Gastrocnemius medialis (tissue), 4 donors: ENCODE results near the gene SLC25A47. TPM values are rescaled to one million over a fixed set of nuclear protein-coding genes. Genes with fewer than 3 reads are reported as not detected.

ENCODE experiments used
- ATAC-seq, 2 donors: fragments of 150-250 bp; one replicate each; pipeline ENCODE4 v1.9.1; 2016
- DNase-seq, 2 donors: peaks; one replicate each; pipeline ENCODE4 v3.0.0-alpha.2; 2019
- H3K27ac ChIP-seq, 4 donors: fragments of 200-600 bp; sonication (generic); 1 replicate in 1 of 4; 2 replicates in 3 of 4; pipeline ENCODE4 v1.5.1; 2016 to 2018; ENCODE audit warnings: mild to moderate bottlenecking in 2 of 4, moderate library complexity in 1 of 4
- H3K27me3 ChIP-seq, 3 donors: fragments of 200-600 bp; sonication (generic) in 2 of 3; 1 replicate in 1 of 3; 2 replicates in 2 of 3; pipeline versions ENCODE4 v1.5.1 to v1.6.0; 2016 to 2019; ENCODE audit warnings: mild to moderate bottlenecking in 1 of 3, moderate library complexity in 1 of 3
- H3K36me3 ChIP-seq, 2 donors: fragments of 200-600 bp; sonication (generic) in 1 of 2; one replicate each; pipeline ENCODE4 v1.5.1; 2017 to 2018
- H3K4me1 ChIP-seq, 2 donors: fragments of 200-600 bp; sonication (generic) in 1 of 2; one replicate each; pipeline ENCODE4 v1.5.1; 2016 to 2017; ENCODE audit warnings: mild to moderate bottlenecking in 2 of 2
- H3K4me3 ChIP-seq, 4 donors: fragments of 200-600 bp; sonication (generic) in 3 of 4; 1 replicate in 1 of 4; 2 replicates in 3 of 4; pipeline ENCODE4 v1.5.1; 2016 to 2019; ENCODE audit warnings: mild to moderate bottlenecking in 2 of 4
- H3K9me3 ChIP-seq, 3 donors: fragments of 200-600 bp; sonication (generic) in 2 of 3; 1 replicate in 1 of 3; 2 replicates in 2 of 3; pipeline ENCODE4 v1.5.1; 2016 to 2019
- CTCF ChIP-seq, 5 experiments: fragments of 450-650 bp in 3 of 5; fragments of 200-600 bp in 2 of 5; sonication (generic) in 2 of 5; IDR thresholded peaks in 4 of 5; conservative IDR thresholded peaks in 1 of 5; 1 replicate in 4 of 5; 2 replicates in 1 of 5; pipeline ENCODE4 v1.5.1; 2016 to 2019; ENCODE audit warnings: antibody characterized with exemption in 5 of 5, mild to moderate bottlenecking in 3 of 5, moderate library complexity in 3 of 5
- POLR2A ChIP-seq, 2 donors: fragments of 450-650 bp; IDR thresholded peaks; one replicate each; pipeline ENCODE4 v1.6.1; 2017; ENCODE audit warnings: antibody characterized with exemption in 2 of 2, mild to moderate bottlenecking in 2 of 2, moderate library complexity in 2 of 2
- in situ Hi-C, 4 donors: fragments of 200-750 bp; cut with MboI; loops; one replicate each; pipeline versions ENCODE4 v1.15.0 to v1.8.0; 2017; ENCODE audit warnings: low sequenced_read_pairs in 4 of 4
- intact Hi-C: fragments of 100-400 bp; cut with DNase I; formaldehyde crosslinking; loops from one replicate; pipeline ENCODE4 v1.15.1; 2023; ENCODE audit warnings: low total_unique reads
- total RNA-seq, 4 donors: library from RNA; depleted of rRNA; stranded (reverse); fragments of >200 nt; gene quantifications; one replicate each; pipeline versions ENCODE4 v1.1.0 to v1.2.3, GENCODE V29; 2016

The SLC25A47 gene
- total RNA-seq, 4 donors from 2014 or later: 0.46 to 1.3 TPM; not detected in 2

DNA sequence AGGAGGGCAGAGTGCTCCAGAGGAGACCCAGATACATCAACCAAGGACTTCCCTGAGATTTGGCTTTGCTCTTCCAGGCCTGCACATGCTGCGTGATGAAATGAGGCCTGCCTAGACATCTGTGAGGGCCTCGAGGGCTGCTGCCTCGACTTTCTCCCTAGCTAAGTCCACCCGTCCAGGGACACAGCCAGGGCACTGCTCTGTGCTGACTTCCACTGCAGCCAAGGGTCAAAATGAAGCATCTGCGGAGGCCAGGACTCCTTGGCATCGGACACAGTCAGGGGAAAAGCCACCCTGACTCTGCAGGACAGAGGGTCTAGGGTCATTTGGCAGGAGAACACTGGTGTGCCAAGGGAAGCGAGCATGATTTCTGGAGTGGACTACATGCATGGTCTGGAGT, 10.7 kb downstream of the SLC25A47 start:
- intact Hi-C loops: no loop called here
- H3K36me3 ChIP-seq: peaks cover 0 to 34% of the 10 kb centered on the region in 2 donors
- no peak for TF ChIP-seq POLR2A (IDR thresholded peaks at IDR 0.05)
- no peak for TF ChIP-seq CTCF (IDR thresholded peaks at IDR 0.05 in 4 of 5, conservative IDR thresholded peaks at IDR 0.05 in 1 of 5)
- no peaks in the 10 kb centered on the region for H3K27me3 ChIP-seq
- no peaks in the 10 kb centered on the region for H3K9me3 ChIP-seq
- in situ Hi-C loops: no loop called here
- ATAC-seq: no peak
- H3K4me3 ChIP-seq: no peak overlapping the region
- no peaks in the 10 kb centered on the region for H3K4me1 ChIP-seq
- H3K27ac ChIP-seq: no peak overlapping the region
- DNase-seq: peak in 1 of 2 donors; percentile 4

DNA sequence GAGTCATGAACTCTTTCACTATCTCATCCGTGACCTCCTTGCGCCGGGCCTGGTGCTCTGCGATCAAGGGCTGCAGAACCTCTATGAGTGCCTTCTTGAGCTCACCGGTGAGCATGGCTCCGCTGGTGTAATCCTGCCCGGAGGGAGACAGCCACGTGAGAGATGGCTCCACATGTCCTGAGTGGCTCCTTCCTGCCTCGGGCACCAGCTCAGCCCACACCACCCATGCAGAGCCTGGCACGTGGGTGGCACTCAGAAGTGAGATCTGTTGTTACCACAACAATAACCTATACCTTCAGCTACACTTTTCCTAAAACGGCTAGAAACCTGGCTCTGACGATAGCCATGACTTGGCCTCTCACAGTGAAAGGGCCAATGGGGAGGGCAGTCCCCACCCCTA, 11.8 kb downstream of the SLC25A47 start:
- Histone ChIP-seq H3K36me3 (peaks cover 0 to 38% of the 10 kb centered on the region in 2 donors), H3K27me3 (no peaks in the 10 kb centered on the region), H3K4me1 (no peaks in the 10 kb centered on the region), H3K27ac (no peak overlapping the region), H3K4me3 (no peak overlapping the region), H3K9me3 (no peaks in the 10 kb centered on the region)
- ATAC-seq (no peak), DNase-seq (peak in 1 of 2 donors; percentile 8)
- intact Hi-C loops: no loop called here
- in situ Hi-C loops: no loop called here
- TF ChIP-seq POLR2A (IDR thresholded peaks at IDR 0.05): no peak
- TF ChIP-seq CTCF (IDR thresholded peaks at IDR 0.05 in 4 of 5, conservative IDR thresholded peaks at IDR 0.05 in 1 of 5): no peak

DNA sequence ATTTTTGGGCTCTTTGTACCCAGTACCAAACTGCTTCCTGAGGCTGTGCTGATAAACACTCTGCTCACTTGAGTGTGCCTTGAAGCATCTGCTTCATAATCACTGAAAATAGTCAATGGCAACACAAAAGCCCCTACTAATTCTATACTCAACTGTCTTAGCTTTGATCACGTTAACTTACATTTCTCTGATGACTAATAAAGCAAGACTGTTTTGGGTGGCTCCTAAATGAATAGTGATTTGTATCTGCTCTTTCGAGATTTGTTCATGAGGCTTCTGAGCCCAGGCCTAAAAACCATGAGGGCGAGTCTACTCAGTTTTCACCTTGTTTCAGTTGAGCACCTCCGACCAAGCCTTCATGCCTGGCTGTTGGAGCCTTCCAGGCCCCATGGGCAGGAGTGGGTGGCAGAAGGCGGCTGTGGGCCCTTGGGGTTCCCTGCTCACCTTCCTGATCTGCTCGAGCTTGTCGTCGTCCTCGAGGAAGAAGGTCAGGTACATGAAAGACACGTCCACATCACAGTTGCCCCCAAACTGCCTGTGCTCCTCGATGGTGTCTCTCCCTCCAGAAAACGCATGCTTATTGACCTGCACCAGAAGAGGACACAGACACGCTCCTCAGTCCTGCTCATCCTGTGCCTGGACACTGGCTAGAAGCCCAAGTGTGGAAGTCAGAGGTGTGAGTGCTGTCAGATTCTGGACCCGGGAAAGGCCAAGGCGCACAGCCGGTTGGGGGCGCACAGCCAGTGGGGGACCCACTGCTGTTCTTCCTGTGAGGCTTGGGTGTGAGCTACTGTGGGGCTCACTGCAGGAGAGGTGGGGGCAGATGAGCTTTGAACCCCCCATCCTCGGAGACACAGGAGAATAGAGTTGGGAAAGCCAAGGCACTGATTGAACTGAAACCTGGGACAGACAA, 13.7 kb downstream of the SLC25A47 start:
- H3K4me3 ChIP-seq: no peak overlapping the region
- in situ Hi-C loops: no loop called here
- DNase-seq (peak in 1 of 2 donors; percentile 7), ATAC-seq (no peak)
- intact Hi-C loops: no loop called here
- peaks cover 0 to 15% of the 10 kb centered on the region in 2 donors for H3K4me1 ChIP-seq
- TF ChIP-seq POLR2A (IDR thresholded peaks at IDR 0.05) (no peak), CTCF (IDR thresholded peaks at IDR 0.05 in 4 of 5, conservative IDR thresholded peaks at IDR 0.05 in 1 of 5) (no peak)
- peaks cover 0 to 46% of the 10 kb centered on the region in 2 donors for H3K36me3 ChIP-seq
- H3K27ac ChIP-seq: no peak overlapping the region
- H3K9me3 ChIP-seq: no peaks in the 10 kb centered on the region
- H3K27me3 ChIP-seq: no peaks in the 10 kb centered on the region

- intact Hi-C loops: no loop called here
- Histone ChIP-seq H3K9me3 (no peaks in the 10 kb centered on the region), H3K4me1 (peaks cover 0 to 20% of the 10 kb centered on the region in 2 donors), H3K27ac (peak overlapping the region in 3 of 4 donors; percentile 67 to 73 (median 71)), H3K36me3 (peaks cover 0 to 45% of the 10 kb centered on the region in 2 donors), H3K27me3 (no peaks in the 10 kb centered on the region), H3K4me3 (no peak overlapping the region)
- in situ Hi-C loops: no loop called here
- ATAC-seq (no peak), DNase-seq (no peak)
- no peak for TF ChIP-seq POLR2A (IDR thresholded peaks at IDR 0.05)
- TF ChIP-seq CTCF (IDR thresholded peaks at IDR 0.05 in 4 of 5, conservative IDR thresholded peaks at IDR 0.05 in 1 of 5): no peak
These were observed 16.8 kb downstream of the SLC25A47 start for GRCh38 chr14:100339766-100340422.
